Stimulated activated CD4-positive, alpha-beta T cell treated with anti-CD3 and anti-CD28 coated beads, Interleukin-15, amount 100 ng/mL, for 24 hours (primary cell): ENCODE measurements around the gene PDK1.
A peak's percentile ranks its signal among the peaks of the same experiment; 100 is the strongest.

Source experiments
- DNase-seq: peaks from one replicate; pipeline ENCODE4 v3.0.0-alpha.2; 2020

PDK1 gene

GRCh38 chr2:172600557-172601008, 44.7 kb downstream of the PDK1 start:
- no peak for DNase-seq

DNA sequence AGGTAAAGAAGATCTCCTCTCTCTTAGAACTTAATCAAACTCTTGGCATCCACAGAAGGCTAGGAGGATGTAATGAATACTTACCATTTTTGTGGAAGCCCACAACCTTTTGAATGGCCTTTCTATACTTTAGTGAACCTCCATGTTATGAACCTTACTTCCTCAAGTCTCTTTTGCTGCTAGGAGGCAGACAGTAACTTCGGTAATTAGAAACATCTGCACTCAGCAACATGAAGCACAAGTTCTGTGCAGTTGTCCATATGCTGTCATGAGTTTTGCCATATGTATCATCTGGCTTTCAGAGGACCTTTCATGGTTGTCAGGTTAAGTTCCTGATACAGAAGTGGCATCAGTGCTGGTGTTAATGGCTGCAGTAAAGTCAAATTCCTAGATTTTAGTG, 50.4 kb downstream of the PDK1 start:
- no peak for DNase-seq

DNA sequence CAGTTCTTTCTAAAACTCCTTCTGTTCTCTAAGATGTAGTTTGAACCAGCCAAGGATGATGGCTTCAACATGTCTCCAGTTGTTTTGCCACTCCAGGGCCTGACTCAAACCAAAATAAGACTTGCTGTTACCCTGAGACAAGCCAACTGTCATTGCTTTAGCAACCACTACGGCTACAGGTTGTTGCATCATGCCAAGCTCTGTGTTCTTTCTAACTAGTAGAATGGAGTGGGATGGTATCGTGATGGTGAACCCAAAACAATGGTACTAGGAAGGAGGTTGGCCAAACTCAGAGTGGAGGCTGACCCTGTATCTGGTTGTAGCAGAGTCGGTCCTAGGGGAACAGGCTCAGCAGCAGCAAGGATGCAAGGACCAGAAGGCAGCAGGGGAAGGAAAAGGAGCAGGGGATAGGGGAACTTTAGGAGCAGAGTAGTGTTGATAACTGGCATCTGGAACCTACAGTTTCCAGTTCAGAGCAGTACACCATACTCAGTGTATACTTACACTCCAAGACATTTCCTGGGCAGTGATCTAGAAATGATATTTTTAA, 51.6 kb downstream of the PDK1 start:
- DNase-seq: no peak

DNA sequence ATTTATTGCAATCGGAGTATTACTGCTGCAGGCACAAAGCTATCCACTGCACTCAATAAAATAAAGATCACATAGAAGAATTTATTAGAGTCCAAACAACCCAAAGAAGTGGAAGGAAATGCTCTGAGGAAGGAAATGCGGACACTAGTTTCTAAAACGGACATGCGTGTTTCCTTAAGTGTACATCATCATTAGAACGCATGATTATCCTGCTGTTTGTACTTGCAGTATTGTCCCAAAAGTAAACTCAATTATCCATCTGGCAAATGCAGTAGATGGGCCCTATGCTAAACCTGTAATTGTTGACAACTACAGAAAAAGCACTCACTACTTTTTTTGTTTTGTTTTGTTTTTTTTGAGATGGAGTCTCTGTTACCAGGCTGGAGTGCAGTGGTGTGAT, 53.6 kb downstream of the PDK1 start:
- no peak for DNase-seq

GRCh38 chr2:172612051-172612450, 56.2 kb downstream of the PDK1 start:
- DNase-seq: no peak

- DNase-seq: no peak
Measured at GRCh38 chr2:172613040-172613439, 57.1 kb downstream of the PDK1 start.

GRCh38 chr2:172613615-172614231, 57.8 kb downstream of the PDK1 start:
- no peak for DNase-seq

DNA sequence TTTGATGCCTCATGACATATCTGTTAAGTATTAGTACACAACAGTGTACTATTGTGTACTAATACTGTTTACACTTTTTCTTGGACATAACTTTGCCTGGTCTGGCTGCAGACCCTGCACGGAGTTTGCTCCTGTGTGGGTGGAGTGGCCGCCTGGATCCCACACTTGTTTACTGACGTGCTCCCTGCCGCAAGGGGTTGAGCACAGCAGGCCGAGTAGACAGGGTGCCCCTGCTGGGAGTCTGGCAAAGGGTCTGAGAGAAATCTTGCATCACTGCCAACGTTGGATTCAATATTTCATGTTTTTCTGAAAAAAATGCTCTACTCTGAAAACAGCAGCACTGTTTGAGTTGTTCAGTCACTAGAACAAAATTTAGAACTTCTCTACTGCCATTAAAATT, 59.0 kb downstream of the PDK1 start:
- no peak for DNase-seq

GRCh38 chr2:172615727-172616261, 59.9 kb downstream of the PDK1 start:
- no peak for DNase-seq

DNA sequence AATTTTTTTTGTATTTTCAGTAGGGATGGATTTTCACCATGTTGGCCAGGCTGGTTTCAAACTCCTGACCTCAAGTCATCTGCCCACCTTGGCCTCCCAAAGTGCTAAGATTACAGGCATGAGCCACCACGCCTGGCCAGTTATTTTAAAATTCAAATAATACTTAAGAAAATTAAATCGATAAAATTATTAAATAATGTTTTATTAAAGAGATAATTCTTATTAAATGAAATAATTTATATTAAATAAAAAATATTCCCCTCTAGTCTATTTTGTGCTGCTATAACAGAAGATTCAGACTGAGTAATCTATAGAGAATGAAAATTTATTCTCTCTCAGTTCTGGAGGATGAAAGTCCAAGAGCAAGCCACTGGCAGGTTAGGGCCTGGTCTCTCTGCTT, 61.2 kb downstream of the PDK1 start:
- DNase-seq: no peak

- DNase-seq: no peak
Measured at GRCh38 chr2:172623249-172623965, 67.5 kb downstream of the PDK1 start.

GRCh38 chr2:172624996-172625395, 69.1 kb downstream of the PDK1 start:
- no peak for DNase-seq

DNA sequence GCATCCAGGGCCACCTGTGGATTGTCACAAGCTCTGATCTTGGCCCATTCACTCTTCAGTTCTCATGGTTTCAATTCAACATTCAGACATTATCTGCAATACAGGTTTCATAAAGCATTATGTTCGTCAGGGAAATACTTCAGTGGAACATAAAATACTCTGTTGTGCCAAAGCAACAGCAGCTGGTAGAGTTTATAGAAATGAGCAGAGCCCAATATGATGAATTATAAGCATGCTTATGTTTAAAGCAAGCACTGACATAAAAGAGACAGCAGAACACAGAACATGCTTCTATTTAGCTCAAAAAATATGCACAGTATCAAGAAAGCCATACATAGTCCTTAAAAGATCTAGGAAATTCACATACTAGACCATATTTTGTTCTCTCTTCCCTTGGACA, 71.3 kb downstream of the PDK1 start:
- DNase-seq: no peak

GRCh38 chr2:172628085-172628484, 72.2 kb downstream of the PDK1 start:
- no peak for DNase-seq

GRCh38 chr2:172629586-172629985, 73.7 kb downstream of the PDK1 start:
- DNase-seq: no peak

DNA sequence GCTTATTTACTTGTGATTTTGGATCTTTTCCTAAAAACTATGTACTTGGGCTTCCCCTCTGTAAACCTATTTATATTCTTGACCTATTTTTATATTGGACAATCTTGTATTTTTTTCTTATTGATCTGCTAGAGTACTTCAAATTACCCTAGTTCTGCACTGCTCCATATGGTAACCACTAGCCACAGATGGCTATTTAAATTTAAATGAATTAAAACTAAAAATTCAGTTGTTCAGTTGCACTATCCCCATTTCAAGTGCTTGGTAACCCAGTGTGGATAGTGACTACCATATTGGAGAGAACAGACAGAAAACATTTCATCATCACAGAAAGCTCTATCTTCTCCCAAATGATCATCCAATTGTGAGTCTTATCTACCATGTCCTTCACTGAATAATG, 74.3 kb downstream of the PDK1 start:
- no peak for DNase-seq

DNA sequence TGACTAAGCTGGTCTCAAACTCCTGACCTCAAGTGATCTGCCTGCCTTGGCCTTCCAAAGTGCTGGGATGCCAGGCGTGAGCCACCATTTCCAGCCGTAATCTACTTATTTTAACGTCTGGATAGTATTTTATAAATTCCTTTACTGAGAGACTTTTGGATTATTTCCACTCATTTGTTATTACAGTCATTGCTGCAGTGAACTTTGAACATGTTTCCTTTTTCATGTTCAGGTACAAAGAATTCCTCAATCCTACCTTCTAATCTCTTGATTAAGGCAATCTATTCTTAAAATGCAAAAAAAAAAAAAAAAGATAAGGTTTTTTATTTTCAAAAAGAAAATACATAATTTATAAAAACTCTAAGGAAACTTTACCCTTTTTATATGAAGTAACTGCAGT, 78.6 kb downstream of the PDK1 start:
- DNase-seq: no peak

GRCh38 chr2:172635548-172635947, 79.7 kb downstream of the PDK1 start:
- DNase-seq: no peak

GRCh38 chr2:172639256-172639655, 83.4 kb downstream of the PDK1 start:
- no peak for DNase-seq

- DNase-seq: peak; percentile 14
Measured at GRCh38 chr2:172639823-172640222, 83.9 kb downstream of the PDK1 start.

DNA sequence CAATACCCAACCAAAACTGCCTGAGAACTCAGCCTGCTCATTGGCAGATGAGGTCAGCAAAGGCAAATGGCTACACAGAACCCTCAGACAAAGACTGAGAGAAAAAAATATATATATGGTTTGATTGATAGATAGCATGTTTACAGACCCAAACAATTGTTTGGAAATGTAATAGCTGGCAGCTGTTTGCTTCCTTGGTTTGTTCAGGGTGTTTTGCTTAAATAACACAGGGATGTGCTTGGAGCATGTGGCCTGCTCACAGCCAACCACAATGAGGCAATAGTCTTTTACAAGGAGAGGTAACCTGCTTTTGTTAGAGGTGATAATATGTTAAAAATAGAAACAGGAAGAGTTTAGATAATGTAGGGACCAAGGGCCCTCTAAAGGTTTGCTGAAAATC, 84.5 kb downstream of the PDK1 start:
- no peak for DNase-seq

GRCh38 chr2:172642301-172643020, 86.6 kb downstream of the PDK1 start:
- DNase-seq: no peak

DNA sequence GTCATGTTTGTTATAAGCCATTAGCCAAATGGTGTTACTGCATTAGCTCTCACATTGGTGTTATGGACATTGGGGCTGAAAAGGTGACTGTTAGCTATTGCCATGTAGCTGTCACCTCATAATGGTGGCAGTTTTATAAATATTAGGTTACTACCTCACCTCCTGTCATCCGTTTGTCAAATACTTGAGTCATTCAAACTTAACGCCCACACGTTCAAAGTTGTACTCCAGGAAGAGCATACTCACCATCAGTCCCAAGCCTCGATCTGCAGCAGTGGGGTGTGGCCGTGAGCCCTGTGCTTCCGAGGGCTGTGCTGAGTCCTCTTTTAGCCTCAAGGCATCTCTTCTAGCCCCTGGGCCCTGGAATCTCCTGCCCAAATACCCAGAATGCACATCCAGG, 87.3 kb downstream of the PDK1 start:
- peak; percentile 27 for DNase-seq

DNA sequence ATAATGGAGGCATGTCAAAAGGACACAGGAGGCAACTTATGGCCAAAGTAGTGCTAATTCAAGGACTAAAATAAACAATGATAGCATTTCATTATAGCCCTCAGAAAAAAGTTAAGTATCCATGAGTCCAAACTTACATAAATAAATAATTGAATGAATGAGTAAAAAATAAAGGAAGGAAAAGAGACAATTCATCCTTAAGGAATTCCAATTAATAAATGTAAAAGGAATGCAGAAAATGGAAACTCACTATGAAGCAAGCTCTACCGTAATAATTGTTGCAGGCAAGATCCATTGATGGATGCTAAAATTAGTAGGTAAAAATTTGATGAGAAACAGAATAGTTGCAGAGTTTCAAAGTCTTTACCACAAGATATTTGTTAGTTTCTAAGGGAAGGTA, 91.5 kb downstream of the PDK1 start:
- no peak for DNase-seq
